SKM-1 (cell line): ENCODE measurements around the gene OOSP1.
"Not testable (repeated sequence)": the region's sequence is repeated elsewhere in the genome, so short reads cannot be mapped to it uniquely, and the experiment has no call there.

Source experiments
- DNase-seq: peaks from one replicate; lab custom pipeline; 2025; ENCODE audit not compliant: unreplicated experiment; lab: John Stamatoyannopoulos, UW

The OOSP1 gene, protein sequence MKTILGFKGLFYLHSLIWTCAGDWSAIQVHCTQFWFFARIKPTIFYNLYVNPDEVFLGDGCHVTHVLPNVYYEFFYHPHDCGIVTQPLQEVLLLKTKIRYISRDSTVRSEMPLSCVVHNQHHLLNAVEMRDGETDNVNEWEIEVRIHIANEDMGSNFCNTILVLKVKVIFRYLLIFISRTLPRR

DNA sequence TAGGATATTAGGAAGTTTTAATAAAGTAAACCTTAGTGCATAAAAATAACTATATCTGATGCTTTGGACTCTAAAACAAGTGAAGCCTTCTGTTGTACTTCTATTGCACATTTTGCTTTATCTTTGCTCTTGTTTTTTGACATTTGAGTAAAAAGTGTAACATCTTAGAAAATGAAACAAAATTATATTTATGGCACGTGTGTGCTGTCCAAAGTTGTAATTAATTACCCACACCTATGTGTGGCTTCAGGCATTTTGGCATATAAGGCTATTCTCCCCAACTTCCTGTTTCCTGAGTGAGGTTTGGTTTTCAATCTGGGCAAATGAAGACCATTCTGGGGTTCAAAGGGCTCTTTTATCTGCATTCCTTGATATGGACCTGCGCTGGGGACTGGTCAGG, at the start of gene OOSP1:
Gene OOSP1 (plus strand): TSS at position 301 of the 400 bp plus-strand sequence. CDS start 23 bp downstream, at position 324.
- DNase-seq, result no peak

DNA sequence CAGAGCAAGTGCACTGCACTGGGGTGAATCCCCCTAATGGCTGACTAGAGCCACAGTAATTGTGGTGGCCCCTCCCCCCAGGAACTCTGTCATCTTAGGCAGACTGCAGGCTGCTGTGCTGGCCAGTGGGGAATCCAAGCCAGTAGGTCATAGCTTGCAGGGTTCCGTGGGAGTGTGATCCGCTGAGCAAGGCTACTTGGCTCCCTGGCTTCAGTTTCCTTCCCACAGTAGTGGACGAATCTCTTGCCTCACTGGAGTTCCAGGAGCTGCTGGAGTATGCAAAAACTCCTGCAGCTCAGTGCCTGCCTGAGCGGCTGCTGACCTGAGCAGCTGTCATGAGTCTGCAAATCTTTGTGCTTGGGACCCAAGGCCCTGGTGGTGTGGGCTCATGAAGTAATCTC, 46.5 kb upstream of the OOSP1 start:
- no peak for DNase-seq

DNA sequence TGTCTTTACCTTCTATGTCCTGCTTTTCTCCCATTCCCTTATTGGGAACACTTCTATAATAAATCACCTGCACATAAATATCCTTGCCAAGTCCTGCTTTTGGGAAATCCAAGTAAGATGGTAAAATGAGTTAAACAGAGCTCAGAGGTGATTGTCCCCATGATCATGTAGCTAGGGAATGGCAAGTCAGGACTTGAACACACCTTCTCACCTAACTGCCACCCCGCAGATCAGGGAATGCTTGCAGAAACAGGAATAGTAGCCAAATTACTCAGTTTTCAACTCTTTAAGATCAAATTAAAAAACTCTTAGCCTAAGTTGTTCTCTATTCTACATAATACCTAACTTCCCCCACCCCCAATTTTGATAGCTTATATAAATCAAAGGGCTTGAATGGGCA, 43.6 kb upstream of the OOSP1 start:
- no peak for DNase-seq

DNA sequence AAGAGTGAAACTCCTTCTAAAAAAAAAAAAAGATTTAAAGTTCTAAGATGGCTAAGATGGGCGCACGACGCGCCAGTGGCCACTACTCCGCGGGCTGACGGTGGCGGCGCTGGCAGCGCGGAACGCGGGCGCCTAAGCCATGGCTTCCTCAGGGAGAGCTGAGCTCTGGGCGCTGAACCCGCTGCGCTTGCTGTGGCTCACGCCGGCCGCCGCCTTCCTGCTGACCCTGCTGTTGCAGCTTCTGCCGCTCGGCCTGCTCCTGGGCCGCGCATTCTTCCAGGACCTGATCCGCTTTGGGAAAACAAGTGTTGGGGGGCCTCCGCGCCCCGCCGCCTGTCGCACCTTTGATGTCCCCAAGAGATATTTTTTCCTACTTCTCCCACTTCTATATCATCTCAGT, 40.2 kb upstream of the OOSP1 start:
- no peak for DNase-seq

DNA sequence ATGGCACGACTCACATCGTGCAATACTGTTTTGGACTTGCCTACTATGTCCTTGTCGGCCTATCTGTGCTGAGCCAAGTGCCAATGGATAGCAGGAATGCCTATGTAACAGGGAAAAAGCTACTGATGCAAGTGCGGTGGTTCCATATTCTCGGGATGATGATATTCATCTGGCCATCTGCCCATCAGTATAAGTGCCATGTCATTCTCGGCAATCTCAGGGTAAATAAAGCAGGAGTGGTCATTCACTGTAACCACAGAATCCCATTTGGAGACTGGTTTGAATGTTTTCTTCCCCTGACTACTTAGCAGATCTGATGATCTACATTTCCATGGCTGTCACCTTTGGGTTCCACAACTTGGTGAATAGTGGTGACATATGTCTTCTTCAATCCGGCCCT, 39.6 kb upstream of the OOSP1 start:
- DNase-seq, result no peak

DNA sequence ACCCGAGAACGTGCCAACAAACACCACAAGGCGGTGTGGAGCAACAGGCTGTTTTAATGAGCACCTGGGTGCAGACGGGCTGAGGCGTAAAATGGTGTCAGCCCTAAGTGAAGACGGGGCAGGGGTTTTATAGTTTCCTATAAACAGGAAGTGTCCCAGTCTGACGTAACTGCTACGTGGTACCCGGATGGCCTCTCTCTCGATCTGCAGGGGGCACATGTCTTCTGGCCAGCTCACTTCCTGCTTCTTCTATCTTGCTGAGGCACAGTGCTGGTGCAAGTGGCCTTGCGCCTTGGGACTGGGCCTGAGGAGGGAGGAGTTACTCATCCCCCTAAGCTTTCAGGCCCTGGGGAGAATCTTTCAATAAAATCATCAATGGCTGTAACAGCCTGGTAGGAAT, 38.7 kb upstream of the OOSP1 start:
- no peak for DNase-seq

DNA sequence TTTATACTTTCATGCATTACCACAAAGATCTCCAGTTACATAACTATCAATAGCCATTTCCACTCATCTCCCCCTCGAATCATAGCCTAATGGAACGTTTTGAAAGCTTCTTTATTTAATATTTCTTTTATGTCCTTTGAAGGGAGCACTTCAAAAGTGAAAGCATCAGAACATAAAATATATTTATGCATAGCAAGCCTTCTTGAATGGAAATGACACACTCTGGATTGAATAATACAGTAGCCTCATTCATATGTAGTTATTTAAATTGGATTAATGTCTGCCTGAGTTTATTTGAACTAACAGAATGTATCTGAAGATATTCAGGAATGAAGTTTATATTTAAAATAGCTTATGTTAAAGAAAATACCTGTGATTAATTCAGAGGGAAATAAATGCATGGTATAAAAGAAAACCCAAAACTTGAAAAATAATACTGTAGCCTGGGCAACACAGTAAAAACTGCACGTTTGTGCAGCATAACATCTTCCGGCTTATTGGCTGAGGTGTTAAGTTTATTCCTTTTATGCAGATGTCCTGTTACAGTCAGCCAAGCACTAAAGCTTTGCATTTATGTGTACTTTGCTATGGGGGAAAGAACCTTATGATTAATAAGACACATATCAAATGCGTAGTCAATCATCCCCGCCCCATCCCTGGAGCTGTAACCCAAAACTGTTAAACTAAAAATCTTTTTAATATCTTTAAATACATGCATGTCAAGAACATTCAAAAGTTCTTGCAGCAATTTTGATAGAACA, 37.7 kb upstream of the OOSP1 start:
- no peak for DNase-seq

DNA sequence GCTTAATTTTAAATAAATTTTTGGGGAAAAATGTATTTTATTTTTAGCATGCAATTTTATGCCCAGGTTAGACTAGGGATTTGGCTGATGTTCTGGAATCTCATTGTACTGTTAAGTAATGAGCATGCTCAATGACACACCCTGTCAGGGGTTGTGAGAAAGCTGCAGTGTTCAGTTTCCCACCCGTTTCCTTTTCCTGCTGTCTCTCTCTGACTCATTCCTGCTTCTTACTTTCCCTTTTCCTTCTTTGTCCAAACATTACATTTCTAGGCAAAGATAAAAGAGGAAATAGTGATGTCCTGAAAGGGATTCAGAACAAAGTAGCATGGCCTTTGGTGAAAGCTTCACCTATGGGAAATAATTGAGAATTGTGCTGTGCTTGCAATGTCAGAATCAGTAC, 36.9 kb upstream of the OOSP1 start:
- DNase-seq, result no peak

DNA sequence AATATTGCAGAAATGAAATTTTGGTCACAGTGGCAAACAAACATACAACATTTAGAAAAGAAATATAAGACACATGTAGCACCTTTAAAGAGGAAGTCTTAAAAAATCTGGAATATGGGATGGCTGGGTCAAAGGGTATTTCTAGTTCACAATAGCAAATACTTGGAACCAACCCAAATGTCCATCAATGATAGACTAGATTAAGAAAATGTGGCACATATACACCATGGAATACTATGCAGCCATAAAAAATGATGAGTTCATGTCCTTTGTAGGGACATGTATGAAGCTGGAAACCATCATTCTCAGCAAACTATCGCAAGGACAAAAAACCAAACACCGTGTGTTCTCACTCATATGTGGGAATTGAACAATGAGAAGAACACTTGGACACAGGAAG, 34.7 kb upstream of the OOSP1 start:
- not testable (repeated sequence) for DNase-seq

DNA sequence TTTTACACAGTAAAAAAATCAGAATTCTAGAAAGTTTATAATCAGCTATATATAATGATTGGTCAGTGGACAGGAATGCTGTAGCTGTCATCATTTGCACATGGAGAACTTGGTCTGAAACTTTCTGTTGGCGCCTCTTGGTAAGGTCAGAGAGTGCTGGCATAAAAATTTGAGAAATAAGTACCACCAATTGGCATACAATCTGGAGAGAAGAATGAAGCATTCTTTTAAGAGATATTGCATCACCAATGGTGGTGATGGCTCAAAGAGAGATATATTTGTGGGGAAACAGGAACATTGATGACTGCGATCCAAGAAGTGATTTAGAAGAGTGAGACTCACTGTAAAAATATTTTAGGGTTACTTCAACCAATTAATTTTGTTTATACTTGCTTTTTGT, 19.8 kb upstream of the OOSP1 start:
- no peak for DNase-seq

DNA sequence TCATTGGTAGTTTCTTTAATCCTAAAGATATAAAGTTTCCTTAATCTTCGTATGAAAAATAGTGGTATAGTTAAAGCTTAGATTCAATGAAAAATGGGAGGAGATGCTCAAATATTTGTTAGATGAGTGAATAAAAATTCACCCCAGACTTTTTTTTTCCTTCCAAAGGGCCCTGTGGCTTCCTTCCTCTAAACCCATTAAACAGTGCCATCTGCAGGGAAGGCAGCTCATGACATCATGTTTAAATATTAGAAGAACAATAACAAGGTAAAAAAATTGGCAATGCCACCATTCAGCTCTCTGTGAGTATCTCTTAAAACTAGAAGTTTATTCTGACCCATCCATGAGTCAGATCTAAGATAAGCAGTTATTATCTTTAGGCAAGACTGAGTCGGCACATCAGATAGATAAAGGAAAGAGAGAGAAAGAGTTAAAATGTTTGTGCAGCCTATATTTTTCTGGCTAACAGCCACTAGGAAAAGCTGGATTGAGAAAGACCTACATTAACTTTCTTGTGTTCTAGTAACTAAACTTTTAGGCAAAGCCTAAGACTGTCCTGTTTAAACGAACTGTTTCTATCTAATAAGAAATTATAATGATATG, 19.1 kb upstream of the OOSP1 start:
- no peak for DNase-seq

DNA sequence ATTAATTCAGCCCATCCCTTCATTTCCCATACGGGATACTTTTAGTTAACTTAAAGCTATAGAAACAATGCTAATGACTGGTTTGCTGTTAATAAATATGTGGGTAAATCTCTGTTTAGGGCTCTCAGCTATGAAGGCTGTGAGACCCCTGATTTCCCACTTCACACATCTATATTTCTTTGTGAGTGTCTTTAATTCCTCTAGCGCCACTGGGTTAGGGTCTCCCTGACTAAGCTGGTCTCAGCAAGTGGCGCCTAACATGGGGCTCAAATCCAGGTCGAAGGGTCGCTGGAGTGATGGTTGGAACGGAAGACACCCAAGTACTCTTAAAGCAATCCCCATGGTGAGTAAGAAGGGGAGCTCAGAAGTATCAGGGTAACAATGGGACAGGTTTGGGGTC, 14.4 kb upstream of the OOSP1 start:
- DNase-seq, result no peak

DNA sequence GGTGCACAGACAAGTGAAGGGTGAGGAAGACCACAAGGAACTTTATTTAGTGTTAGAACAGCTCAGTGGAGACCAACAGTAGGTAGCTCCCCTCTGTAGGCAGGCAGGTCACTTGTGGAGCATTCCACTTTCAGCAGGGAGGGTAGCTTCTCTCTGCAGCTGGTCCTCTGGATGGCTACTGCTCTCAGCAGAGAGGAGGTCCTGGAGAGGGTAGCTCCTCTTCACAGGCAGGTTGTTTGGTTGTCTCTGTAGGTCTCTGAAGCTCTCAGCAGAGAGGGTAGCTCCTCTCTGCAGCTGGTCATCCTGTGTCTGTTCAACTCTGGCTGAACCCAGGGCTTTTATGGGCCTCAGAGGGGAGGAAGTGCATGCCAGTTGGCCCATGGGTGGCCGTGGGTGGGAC, 6.5 kb upstream of the OOSP1 start:
- DNase-seq, result no peak

DNA sequence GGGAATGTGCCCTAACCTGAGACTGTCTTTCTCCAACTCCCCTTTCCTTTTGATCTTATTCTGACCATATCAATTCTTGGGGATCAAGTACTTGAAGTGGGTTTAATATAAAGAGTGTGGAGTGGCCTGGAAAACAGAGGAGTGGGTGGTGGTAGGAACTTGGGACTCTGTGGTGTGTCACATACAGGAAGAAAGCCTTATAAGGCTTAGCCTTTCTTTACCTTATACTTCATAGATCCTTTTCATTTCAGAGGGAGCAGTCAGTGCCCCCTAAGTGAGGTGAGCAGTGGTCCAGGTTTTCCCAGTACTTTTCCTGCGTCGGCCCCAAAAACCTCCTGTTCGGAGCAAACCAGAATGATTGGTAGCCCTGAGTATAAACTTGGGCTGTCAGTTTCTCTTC, 486 bp downstream of the OOSP1 start:
- DNase-seq, result no peak

DNA sequence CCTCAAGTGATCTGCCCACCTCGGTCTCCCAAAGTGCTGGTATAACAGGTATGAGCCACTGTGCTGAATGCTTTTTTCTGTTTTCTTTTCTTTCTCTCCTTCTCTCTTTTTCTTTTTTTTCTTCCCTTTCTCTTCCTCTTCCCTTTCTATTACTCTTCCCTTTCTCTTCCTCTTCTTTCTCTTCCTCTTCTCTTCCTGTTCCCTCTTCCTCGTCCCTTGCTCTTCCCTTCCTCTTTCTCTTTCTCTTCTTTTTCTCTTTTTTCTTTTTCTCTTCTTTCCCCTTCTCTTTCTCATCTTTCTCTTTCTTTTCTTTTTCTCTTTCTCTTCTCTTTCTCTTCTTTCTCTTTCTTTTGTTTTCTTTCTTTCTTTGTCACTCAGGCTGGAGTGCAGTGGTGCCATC, 1.2 kb downstream of the OOSP1 start:
- no peak for DNase-seq

DNA sequence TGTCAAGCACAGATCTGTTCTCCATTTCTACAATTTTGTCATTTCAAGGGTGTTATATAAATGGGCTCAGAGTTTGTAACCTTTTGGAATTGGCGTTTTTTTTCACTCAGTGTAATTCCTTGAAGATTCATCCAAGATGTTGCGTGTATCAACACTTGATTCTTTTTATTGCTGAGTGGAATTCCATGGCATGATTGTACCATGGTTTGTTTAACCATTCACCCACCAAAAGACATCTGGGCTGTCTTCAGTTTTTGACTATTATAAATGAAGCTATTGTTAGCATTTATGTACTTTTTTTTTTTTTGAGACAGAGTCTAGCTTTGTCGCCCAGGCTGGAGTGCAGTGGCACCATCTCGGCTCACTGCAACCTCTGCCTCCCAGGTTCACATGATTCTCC, 2.9 kb downstream of the OOSP1 start:
- DNase-seq, result no peak

DNA sequence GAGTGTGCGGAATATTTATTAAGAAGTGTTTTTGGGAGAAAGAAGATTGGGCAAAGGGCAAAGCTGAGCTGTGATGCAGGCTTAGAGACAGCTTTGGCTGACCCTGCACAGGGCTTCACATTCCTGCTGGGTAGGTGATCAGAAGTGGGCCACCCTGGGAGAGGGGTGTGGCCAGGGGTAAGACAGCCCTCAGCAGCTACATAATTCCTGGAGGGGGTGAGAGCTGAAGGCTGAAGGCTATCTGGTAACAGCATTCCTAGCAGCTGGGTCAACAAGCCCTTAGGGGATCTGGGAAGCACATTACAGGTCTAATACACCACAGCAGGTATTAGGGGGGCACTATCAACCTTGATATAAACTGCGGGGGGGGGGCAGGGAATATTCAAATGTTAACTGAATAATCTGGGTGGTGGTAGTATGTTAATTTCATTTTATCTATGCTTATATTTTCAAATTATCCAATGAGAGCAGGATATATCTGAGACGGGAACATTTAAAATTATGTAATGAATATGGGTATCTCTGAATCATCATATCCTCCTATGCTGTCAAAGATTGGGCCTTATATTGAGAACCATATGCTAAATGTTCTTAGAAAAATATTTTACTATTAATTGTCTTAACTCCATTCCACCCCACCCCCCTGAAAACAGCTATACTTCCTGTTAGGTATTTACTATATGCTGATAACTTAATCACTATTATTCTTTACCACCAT, 5.9 kb downstream of the OOSP1 start:
- DNase-seq, result no peak

DNA sequence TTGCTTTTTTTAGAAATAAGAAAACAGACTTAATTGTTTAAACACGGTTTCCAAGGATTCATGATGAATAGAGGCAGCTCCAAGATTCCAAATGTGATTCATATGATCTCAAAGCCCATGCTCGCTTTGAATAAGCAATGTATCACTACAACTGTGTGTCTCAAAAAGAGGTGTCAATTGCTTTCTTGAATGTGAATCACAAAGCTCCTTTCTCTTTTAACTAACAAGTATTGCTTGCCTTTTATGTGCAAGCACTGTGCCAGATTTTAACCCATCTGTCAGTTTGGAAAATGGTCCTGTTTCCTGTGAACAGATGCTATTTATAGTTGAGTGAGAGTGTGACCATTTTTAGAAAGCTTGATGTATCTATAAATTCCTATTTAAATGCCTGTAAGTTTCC, 6.5 kb downstream of the OOSP1 start:
- no peak for DNase-seq

DNA sequence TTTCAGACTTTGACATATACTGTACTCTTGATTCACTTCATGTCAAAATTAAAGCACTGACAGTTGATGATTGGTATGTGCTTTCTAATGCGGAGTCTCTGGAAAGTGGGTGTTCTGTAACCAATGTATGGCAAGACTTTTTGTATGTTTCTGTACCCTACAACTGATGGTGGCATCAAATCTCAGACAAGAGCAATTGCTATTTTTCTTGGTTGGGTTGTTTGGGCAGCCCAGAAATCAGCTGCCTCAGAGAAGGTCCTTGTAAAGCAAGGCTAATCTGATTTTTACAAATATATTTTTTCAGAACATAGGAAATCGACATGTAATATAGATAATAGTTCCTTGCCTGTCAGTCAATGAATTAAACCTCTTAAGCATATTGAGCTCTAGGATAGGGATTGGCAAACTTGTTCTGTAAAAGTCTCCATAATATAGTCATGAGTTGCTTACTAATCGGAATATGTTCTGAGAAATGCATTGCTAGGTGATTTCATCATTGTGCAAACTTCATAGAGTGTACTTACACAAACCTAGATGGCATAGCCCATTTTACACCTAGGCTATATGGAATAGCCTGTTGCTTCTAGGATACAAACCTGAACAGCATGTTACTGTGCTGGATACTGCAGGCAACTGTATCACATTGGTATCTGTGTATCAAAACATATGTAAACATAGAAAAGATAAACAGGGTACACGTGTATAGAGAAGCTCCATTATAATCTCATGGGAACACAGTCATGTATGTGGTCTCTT, 15.4 kb downstream of the OOSP1 start:
- DNase-seq, result no peak

DNA sequence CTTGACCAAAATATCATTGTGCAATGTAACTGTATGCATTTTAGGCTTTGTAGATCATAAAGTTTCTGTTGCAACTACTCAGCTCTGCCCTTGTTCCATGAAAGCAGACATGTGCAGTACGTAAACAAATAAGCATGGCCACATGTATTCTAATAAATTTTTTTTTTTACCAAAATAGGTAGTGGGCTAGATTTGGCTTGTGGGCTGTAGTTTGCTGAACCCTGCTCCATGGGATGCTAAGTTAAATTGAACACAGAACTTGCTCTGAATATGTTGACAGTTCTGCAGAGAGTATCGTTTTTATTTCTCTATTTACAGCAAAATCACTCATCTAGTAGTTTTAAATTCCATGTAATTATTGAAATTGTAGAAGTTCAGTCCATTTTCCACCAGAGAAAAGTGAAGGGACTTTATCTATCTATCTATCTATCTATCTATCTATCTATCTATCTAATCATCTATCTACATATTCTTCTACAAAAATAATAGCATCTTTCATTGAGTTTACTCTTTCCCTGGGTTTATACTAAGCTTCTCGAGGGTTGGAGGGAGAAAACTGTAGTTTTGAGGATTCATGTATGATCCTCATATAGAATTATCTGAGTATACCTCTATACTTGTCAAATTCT, 16.1 kb downstream of the OOSP1 start:
- no peak for DNase-seq

DNA sequence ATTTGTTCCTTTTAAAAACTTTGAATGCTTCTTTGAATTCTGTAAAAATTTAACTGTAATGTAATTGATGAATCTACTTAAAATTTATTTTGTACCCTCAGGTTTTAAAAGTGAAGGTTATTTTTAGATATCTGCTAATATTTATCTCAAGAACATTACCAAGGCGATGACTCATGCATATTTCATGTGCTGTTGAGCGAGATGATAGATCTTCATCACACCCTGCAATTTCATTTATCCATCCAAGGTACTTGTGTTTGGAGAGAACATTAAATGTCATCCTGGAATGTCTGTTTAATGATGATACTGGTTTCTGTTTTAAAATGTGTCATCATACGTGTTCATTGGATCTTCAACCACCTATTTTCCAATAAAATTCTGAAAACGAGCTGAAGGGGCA, 18.9 kb downstream of the OOSP1 start:
- no peak for DNase-seq
